ENCODE results near the gene FAM81A. TPM values are rescaled to one million over a fixed set of nuclear protein-coding genes. Genes with fewer than 3 reads are reported as not detected.

Gene FAM81A
- total and polyA plus RNA-seq, 12 donors = 1.3 to 10.1 (median 3.6) TPM

GRCh38 chr15:59416816-59417215 is 21.2 kb upstream of the FAM81A start:
- TF ChIP-seq CTCF (IDR thresholded peaks at IDR 0.05) = no peak
- H3K36me3 ChIP-seq = no peaks in the 10 kb centered on the region
- no peak overlapping the region for H3K4me3 ChIP-seq
- WGBS, 2 donors = 71% methylated on average over 4 of the region's 4 CpGs
- intact Hi-C loops (cut with DNase I) = no loop called here
- no peaks in the 10 kb centered on the region for H3K9me3 ChIP-seq
- peaks cover 0 to 5% (median 0%) of the 10 kb centered on the region in 7 donors for H3K27me3 ChIP-seq
- ATAC-seq (no peak), DNase-seq (no peak)
- H3K4me1 ChIP-seq = no peaks in the 10 kb centered on the region
- no peak overlapping the region for H3K27ac ChIP-seq

- Histone ChIP-seq H3K36me3 (no peaks in the 10 kb centered on the region), H3K27me3 (peaks cover 0 to 16% (median 2%) of the 10 kb centered on the region in 7 donors), H3K4me3 (no peak overlapping the region), H3K4me1 (no peaks in the 10 kb centered on the region), H3K27ac (no peak overlapping the region), H3K9me3 (no peaks in the 10 kb centered on the region)
- no peak for TF ChIP-seq CTCF (IDR thresholded peaks at IDR 0.05)
- intact Hi-C loops (cut with DNase I) = no loop called here
- no peak for ATAC-seq
- WGBS, 2 donors = 78 to 84% methylated on average over 1 of the region's 1 CpG
- DNase-seq = no peak
Measured at GRCh38 chr15:59419170-59419569, 18.8 kb upstream of the FAM81A start.

- Histone ChIP-seq H3K4me3 (no peak overlapping the region), H3K27ac (no peak overlapping the region), H3K9me3 (no peaks in the 10 kb centered on the region), H3K27me3 (peaks cover 0 to 16% (median 5%) of the 10 kb centered on the region in 7 donors), H3K4me1 (no peaks in the 10 kb centered on the region), H3K36me3 (no peaks in the 10 kb centered on the region)
- intact Hi-C loops (cut with DNase I) = no loop called here
- ATAC-seq = no peak
- DNase-seq = no peak
- no peak for TF ChIP-seq CTCF (IDR thresholded peaks at IDR 0.05)
- WGBS, 2 donors = 91 to 95% methylated on average over 3 of the region's 3 CpGs
Measured at GRCh38 chr15:59420108-59420507, 17.9 kb upstream of the FAM81A start.

DNA sequence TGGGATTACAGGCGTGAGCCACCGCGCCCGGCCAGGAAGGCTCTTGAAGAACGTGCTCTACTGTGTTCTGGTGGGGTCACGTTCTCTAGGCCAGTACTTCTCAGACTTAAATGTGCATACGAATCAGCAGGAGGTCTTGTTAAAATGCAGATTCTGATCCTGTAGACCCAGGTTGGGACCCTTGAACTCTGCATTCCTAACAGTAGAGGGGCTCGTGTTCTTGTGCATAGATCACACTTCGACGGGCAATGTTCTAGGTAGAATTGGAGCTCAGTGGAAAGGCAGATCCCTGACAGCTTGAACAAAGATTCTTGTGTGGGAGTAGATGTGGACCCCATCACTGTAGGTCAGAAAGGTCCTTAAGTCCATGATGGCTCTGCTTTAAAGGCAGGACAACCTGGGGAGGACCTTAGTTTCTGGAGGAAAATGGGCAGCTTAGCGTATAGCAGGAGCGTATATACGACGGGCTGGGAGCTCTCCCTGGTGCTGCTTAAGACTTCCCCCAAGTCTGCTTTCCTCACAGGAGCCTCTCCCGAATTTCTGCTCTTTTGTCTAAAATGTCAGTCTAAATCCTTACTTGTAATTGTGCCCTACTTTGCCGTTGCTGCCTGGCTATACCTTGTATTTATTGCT is 16.9 kb upstream of the FAM81A start:
- no peak for DNase-seq
- no peaks in the 10 kb centered on the region for H3K9me3 ChIP-seq
- no peak overlapping the region for H3K27ac ChIP-seq
- no peak for ATAC-seq
- no peaks in the 10 kb centered on the region for H3K4me1 ChIP-seq
- intact Hi-C loops (cut with DNase I) = no loop called here
- no peak for TF ChIP-seq CTCF (IDR thresholded peaks at IDR 0.05)
- WGBS, 2 donors = 40 to 48% methylated on average over 12 of the region's 16 CpGs
- H3K4me3 ChIP-seq = no peak overlapping the region
- H3K27me3 ChIP-seq = peaks cover 0 to 16% (median 5%) of the 10 kb centered on the region in 7 donors
- H3K36me3 ChIP-seq = no peaks in the 10 kb centered on the region
